Liver (tissue), 9 donors: ENCODE results near the gene DDN. TPM values are rescaled to one million over a fixed set of nuclear protein-coding genes. Genes with fewer than 3 reads are reported as not detected.

Experiments used
- DNase-seq: peaks from one replicate; pipeline ENCODE4 v3.0.0-alpha.2; 2017; ENCODE audit warnings: low spot score
- H3K27ac ChIP-seq, 2 donors: one replicate each; pipeline ENCODE4 v1.7.0; 2013; ENCODE audit warnings: inconsistent platforms in 2 of 2, low read length in 2 of 2, control low read depth in 1 of 2, low read depth in 1 of 2, mild to moderate bottlenecking in 1 of 2
- H3K27me3 ChIP-seq, 4 donors: one replicate each; pipeline versions ENCODE4 v1.6.1 to v1.7.0; 2013; ENCODE audit warnings: low read length in 3 of 4, inconsistent platforms in 1 of 4, mild to moderate bottlenecking in 1 of 4, moderate library complexity in 1 of 4; ENCODE audit not compliant: control insufficient read depth in 4 of 4, insufficient read depth in 4 of 4
- H3K36me3 ChIP-seq, 4 donors: one replicate each; pipeline versions ENCODE4 v1.6.1 to v1.7.0; 2013; ENCODE audit warnings: low read length in 3 of 4, mild to moderate bottlenecking in 3 of 4, low read depth in 1 of 4, moderate library complexity in 1 of 4; ENCODE audit not compliant: control insufficient read depth in 4 of 4, insufficient read depth in 3 of 4
- H3K4me1 ChIP-seq, 4 donors: one replicate each; pipeline versions ENCODE4 v1.6.1 to v1.7.0; 2013; ENCODE audit warnings: low read length in 3 of 4, mild to moderate bottlenecking in 3 of 4, moderate library complexity in 1 of 4; ENCODE audit not compliant: control insufficient read depth in 4 of 4, insufficient read depth in 4 of 4
- H3K4me3 ChIP-seq, 3 donors: one replicate each; pipeline versions ENCODE4 v1.6.1 to v1.7.0; 2013; ENCODE audit warnings: low read length in 3 of 3, control low read depth in 1 of 3, low read depth in 1 of 3, mild to moderate bottlenecking in 1 of 3
- H3K9ac ChIP-seq, 2 donors: one replicate each; pipeline ENCODE4 v1.7.0; 2013; ENCODE audit warnings: low read length in 2 of 2, mild to moderate bottlenecking in 2 of 2, moderate library complexity in 2 of 2, control low read depth in 1 of 2, low read depth in 1 of 2
- H3K9me3 ChIP-seq, 4 donors: one replicate each; pipeline versions ENCODE4 v1.6.1 to v1.7.0; 2013; ENCODE audit warnings: low read length in 3 of 4; ENCODE audit not compliant: control insufficient read depth in 4 of 4
- ATF3 ChIP-seq: IDR thresholded peaks from 2 replicates; pipeline ENCODE4 v1.6.1; 2016; ENCODE audit warnings: antibody characterized with exemption
- CTCF ChIP-seq: fragments of 150-350 bp; IDR thresholded peaks from 2 replicates; pipeline ENCODE4 v1.5.1; 2017; ENCODE audit warnings: improper control_type of control experiment, low read depth, low read length; ENCODE audit not compliant: missing input control
- EGR1 ChIP-seq, 2 donors: IDR thresholded peaks; 2 replicates each; pipeline ENCODE4 v1.6.1; 2016 to 2018; ENCODE audit warnings: antibody characterized with exemption in 2 of 2, low read depth in 2 of 2
- FOXA1 ChIP-seq: IDR thresholded peaks from 2 replicates; pipeline ENCODE4 v1.6.1; 2016; ENCODE audit warnings: antibody characterized with exemption
- FOXA2 ChIP-seq: IDR thresholded peaks from 2 replicates; pipeline ENCODE4 v1.6.1; 2016; ENCODE audit warnings: antibody characterized with exemption
- GABPA ChIP-seq, 2 donors: IDR thresholded peaks in 1 of 2; conservative IDR thresholded peaks in 1 of 2; 2 replicates each; pipeline ENCODE4 v1.6.1; 2016; ENCODE audit warnings: antibody characterized with exemption in 2 of 2, mild to moderate bottlenecking in 1 of 2, moderate library complexity in 1 of 2
- HNF4A ChIP-seq, 2 donors: conservative IDR thresholded peaks; 2 replicates each; pipeline ENCODE4 v1.6.1; 2016; ENCODE audit warnings: antibody characterized with exemption in 2 of 2, mild to moderate bottlenecking in 2 of 2
- HNF4G ChIP-seq: IDR thresholded peaks from 2 replicates; pipeline ENCODE4 v1.6.1; 2016; ENCODE audit warnings: antibody characterized with exemption
- JUND ChIP-seq, 2 donors: IDR thresholded peaks; 2 replicates each; pipeline ENCODE4 v1.6.1; 2016; ENCODE audit warnings: antibody characterized with exemption in 2 of 2
- MAX ChIP-seq: IDR thresholded peaks from 2 replicates; pipeline ENCODE4 v1.6.1; 2016; ENCODE audit warnings: antibody characterized with exemption
- NR2F2 ChIP-seq: IDR thresholded peaks from 2 replicates; pipeline ENCODE4 v1.6.1; 2016; ENCODE audit warnings: antibody characterized with exemption
- RAD21 ChIP-seq, 2 donors: IDR thresholded peaks; 2 replicates each; pipeline ENCODE4 v1.6.1; 2016; ENCODE audit warnings: antibody characterized with exemption in 2 of 2, mild to moderate bottlenecking in 2 of 2
- REST ChIP-seq: IDR thresholded peaks from 2 replicates; pipeline ENCODE4 v1.6.1; 2016; ENCODE audit warnings: antibody characterized with exemption, mild to moderate bottlenecking
- RXRA ChIP-seq, 2 donors: IDR thresholded peaks; 2 replicates each; pipeline ENCODE4 v1.6.1; 2017 to 2018; ENCODE audit warnings: antibody characterized with exemption in 2 of 2, mild to moderate bottlenecking in 1 of 2
- SP1 ChIP-seq: IDR thresholded peaks from 2 replicates; pipeline ENCODE4 v1.6.1; 2018; ENCODE audit warnings: antibody characterized with exemption, mild to moderate bottlenecking
- TAF1 ChIP-seq: conservative IDR thresholded peaks from 2 replicates; pipeline ENCODE4 v1.6.1; 2016; ENCODE audit warnings: antibody characterized with exemption, mild to moderate bottlenecking
- YY1 ChIP-seq: IDR thresholded peaks from 2 replicates; pipeline ENCODE4 v1.6.1; 2016; ENCODE audit warnings: antibody characterized with exemption, mild to moderate bottlenecking
- ZBTB33 ChIP-seq: IDR thresholded peaks from 2 replicates; pipeline ENCODE4 v1.6.1; 2016; ENCODE audit warnings: antibody characterized with exemption
- whole genome bisulfite sequencing: extraction: QIAGEN DNeasy Blood & Tissue Kit; methylation state at CpG from one replicate; pipeline ENCODE4 v1.1.7; 2013; 5-methylcytosine and 5-hydroxymethylcytosine counted together
- polyA plus RNA-seq, 2 donors: library from polyadenylated mRNA; stranded (reverse) in 1 of 2; unstranded in 1 of 2; fragments of 200-250 nt in 1 of 2; fragments of >200 nt in 1 of 2; fragmentation: Nextera tagmentation in 1 of 2; extraction: Ambion mirVana in 1 of 2; gene quantifications; one replicate each; pipeline versions ENCODE4 v1.2.1 to v1.2.3, GENCODE V29; 2013 to 2015
- total RNA-seq, 2 donors: library from RNA; depleted of rRNA; stranded (reverse); fragments of >200 nt; gene quantifications; one replicate each; pipeline ENCODE4 v1.2.3, GENCODE V29; 2014
- donor health status: healthy.
- donor health status: healthy.
- donor health status: healthy.
- donor health status: healthy.
- donor health status: healthy.

DDN gene
- total and polyA plus RNA-seq, 4 donors, result 0.09 TPM; not detected in 3

GRCh38 chr12:48947727-48948126 is 51.4 kb downstream of the DDN start:
- H3K9ac ChIP-seq, result no peak overlapping the region
- TF ChIP-seq YY1 (no peak), EGR1 (IDR thresholded peaks at IDR 0.05; ENCODE audit: low read depth in 2 of 2) (no peak), RXRA (IDR thresholded peaks at IDR 0.05) (no peak), HNF4G (no peak), ZBTB33 (no peak), MAX (no peak), TAF1 (no peak), ATF3 (no peak), NR2F2 (no peak), CTCF (no peak), RAD21 (IDR thresholded peaks at IDR 0.05) (no peak), FOXA1 (no peak), REST (no peak), JUND (IDR thresholded peaks at IDR 0.05) (no peak), FOXA2 (no peak), SP1 (no peak), GABPA (IDR thresholded peaks at IDR 0.05 in 1 of 2, conservative IDR thresholded peaks at IDR 0.05 in 1 of 2) (no peak), HNF4A (conservative IDR thresholded peaks at IDR 0.05) (no peak)
- no peaks in the 10 kb centered on the region for H3K9me3 ChIP-seq
- H3K27ac ChIP-seq, result no peak overlapping the region
- H3K4me1 ChIP-seq, result no peaks in the 10 kb centered on the region
- no peaks in the 10 kb centered on the region for H3K27me3 ChIP-seq
- 86% methylated on average over 3 of the region's 3 CpGs for WGBS
- peaks cover 0 to 4% (median 0%) of the 10 kb centered on the region in 4 donors for H3K36me3 ChIP-seq
- no peak for DNase-seq
- no peak overlapping the region for H3K4me3 ChIP-seq
